Esophagus squamous epithelium (tissue), 5 donors: ENCODE results near the gene PARD3B. TPM values are rescaled to one million over a fixed set of nuclear protein-coding genes. Genes with fewer than 3 reads are reported as not detected.

Experiments used
- DNase-seq: peaks from one replicate; lab custom pipeline; 2025; lab: John Stamatoyannopoulos, UW
- H3K27ac ChIP-seq, 4 donors: fragments of 200-600 bp; sonication (generic); one replicate each; pipeline ENCODE4 v1.5.1; 2016 to 2019; ENCODE audit warnings: mild to moderate bottlenecking in 1 of 4
- H3K27me3 ChIP-seq, 4 donors: fragments of 200-600 bp; sonication (generic); 1 replicate in 3 of 4; 2 replicates in 1 of 4; pipeline versions ENCODE4 v1.5.1 to v1.6.0; 2017 to 2021; ENCODE audit warnings: antibody characterized with exemption in 1 of 4
- H3K36me3 ChIP-seq, 3 donors: fragments of 200-600 bp; sonication (generic); one replicate each; pipeline ENCODE4 v1.5.1; 2016 to 2019
- H3K4me1 ChIP-seq, 3 donors: fragments of 200-600 bp; sonication (generic); one replicate each; pipeline ENCODE4 v1.5.1; 2017 to 2019
- H3K4me3 ChIP-seq, 4 donors: fragments of 200-600 bp; sonication (generic); 1 replicate in 3 of 4; 2 replicates in 1 of 4; pipeline ENCODE4 v1.5.1; 2016 to 2019; ENCODE audit warnings: mild to moderate bottlenecking in 2 of 4, moderate library complexity in 1 of 4
- H3K9me3 ChIP-seq, 3 donors: fragments of 200-600 bp; sonication (generic); one replicate each; pipeline ENCODE4 v1.5.1; 2016 to 2019
- POLR2A ChIP-seq, 4 donors: fragments of 450-650 bp; IDR thresholded peaks; one replicate each; pipeline ENCODE4 v1.6.1; 2017; ENCODE audit warnings: antibody characterized with exemption in 4 of 4, mild to moderate bottlenecking in 4 of 4, moderate library complexity in 3 of 4
- WGBS, 2 donors: methylation state at CpG; one replicate each; pipeline ENCODE4 v1.1.5; 2018; 5-methylcytosine and 5-hydroxymethylcytosine counted together
- intact Hi-C: fragments of 100-400 bp; cut with DNase I; formaldehyde crosslinking; loops from one replicate; pipeline ENCODE4 v1.15.0; 2022
- total RNA-seq, 4 donors: library from RNA; depleted of rRNA; stranded (reverse); fragments of >200 nt; gene quantifications; one replicate each; pipeline ENCODE4 v1.1.0, GENCODE V29; 2016
- TF ChIP-seq, protein P1 (sequence below), 6 experiments: fragments of 450-650 bp in 4 of 6; fragments of 200-600 bp in 2 of 6; sonication (generic) in 2 of 6; IDR thresholded peaks; one replicate each; pipeline ENCODE4 v1.5.1; 2016 to 2019; ENCODE audit warnings: antibody characterized with exemption in 6 of 6, mild to moderate bottlenecking in 4 of 6, moderate library complexity in 4 of 6
- donor health status: DM: yes; HTN: yes; CAD: no.

The PARD3B gene
- total RNA-seq, 4 donors from 2014 or later = 2.4 to 15.8 (median 4.3) TPM

DNA sequence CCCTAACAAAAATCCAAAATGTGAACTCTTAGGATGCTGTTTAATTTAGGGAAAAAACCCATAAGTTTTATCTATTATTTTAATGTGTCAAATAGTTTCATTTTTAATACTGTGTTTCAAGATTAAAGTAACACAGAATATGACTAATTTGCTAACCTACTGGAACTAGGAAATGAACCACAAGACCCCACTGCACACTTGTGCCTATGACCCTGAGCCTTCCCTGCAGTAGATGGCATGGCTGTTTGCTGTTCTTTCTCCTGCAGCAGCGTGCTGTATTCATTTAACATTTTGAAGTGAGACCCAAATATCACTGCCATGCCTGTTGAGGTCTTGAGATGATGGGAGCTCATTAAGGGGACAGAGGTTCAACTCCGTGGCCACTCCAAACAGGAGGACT is 571.9 kb downstream of the PARD3B start:
- Histone ChIP-seq H3K27ac (no peak overlapping the region), H3K4me3 (no peak overlapping the region), H3K4me1 (no peaks in the 10 kb centered on the region), H3K9me3 (no peaks in the 10 kb centered on the region), H3K27me3 (no peaks in the 10 kb centered on the region), H3K36me3 (peaks cover 0 to 5% (median 0%) of the 10 kb centered on the region in 3 donors)
- TF ChIP-seq POLR2A (IDR thresholded peaks at IDR 0.05) = no peak
- TF ChIP-seq, protein P1, sequence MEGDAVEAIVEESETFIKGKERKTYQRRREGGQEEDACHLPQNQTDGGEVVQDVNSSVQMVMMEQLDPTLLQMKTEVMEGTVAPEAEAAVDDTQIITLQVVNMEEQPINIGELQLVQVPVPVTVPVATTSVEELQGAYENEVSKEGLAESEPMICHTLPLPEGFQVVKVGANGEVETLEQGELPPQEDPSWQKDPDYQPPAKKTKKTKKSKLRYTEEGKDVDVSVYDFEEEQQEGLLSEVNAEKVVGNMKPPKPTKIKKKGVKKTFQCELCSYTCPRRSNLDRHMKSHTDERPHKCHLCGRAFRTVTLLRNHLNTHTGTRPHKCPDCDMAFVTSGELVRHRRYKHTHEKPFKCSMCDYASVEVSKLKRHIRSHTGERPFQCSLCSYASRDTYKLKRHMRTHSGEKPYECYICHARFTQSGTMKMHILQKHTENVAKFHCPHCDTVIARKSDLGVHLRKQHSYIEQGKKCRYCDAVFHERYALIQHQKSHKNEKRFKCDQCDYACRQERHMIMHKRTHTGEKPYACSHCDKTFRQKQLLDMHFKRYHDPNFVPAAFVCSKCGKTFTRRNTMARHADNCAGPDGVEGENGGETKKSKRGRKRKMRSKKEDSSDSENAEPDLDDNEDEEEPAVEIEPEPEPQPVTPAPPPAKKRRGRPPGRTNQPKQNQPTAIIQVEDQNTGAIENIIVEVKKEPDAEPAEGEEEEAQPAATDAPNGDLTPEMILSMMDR (IDR thresholded peaks at IDR 0.05) = no peak
- DNase-seq = no peak
- intact Hi-C loops = no loop called here
- 82 to 88% methylated on average over 2 of the region's 2 CpGs for WGBS, 2 donors

DNA sequence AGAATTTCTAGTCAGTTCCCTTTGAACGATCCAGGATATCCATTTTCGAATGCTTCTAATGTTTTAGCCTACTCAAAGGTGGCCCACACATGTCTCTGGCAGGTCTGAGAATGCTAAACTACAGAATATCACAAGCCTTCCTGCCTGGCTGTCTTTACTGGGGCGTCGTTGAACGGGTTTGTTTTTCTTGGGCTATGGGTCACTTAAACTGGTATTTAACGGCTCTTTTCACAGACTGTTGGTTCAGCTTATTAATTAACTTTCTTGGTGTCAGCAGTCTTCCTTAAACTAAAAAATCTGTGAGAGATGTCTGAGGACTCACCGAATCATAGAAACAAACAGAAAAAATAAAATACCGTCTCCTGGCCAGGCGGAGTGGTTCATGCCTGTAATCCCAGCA is 573.9 kb downstream of the PARD3B start:
- DNase-seq = no peak
- TF ChIP-seq, protein P1 (IDR thresholded peaks at IDR 0.05) = no peak
- TF ChIP-seq POLR2A (IDR thresholded peaks at IDR 0.05) = no peak
- H3K4me3 ChIP-seq = no peak overlapping the region
- H3K27me3 ChIP-seq = no peaks in the 10 kb centered on the region
- intact Hi-C loops = no loop called here
- no peaks in the 10 kb centered on the region for H3K9me3 ChIP-seq
- WGBS, 2 donors = 80 to 85% methylated on average over 9 of the region's 9 CpGs
- H3K4me1 ChIP-seq = no peaks in the 10 kb centered on the region
- no peak overlapping the region for H3K27ac ChIP-seq
- H3K36me3 ChIP-seq = peaks cover 0 to 4% (median 0%) of the 10 kb centered on the region in 3 donors

DNA sequence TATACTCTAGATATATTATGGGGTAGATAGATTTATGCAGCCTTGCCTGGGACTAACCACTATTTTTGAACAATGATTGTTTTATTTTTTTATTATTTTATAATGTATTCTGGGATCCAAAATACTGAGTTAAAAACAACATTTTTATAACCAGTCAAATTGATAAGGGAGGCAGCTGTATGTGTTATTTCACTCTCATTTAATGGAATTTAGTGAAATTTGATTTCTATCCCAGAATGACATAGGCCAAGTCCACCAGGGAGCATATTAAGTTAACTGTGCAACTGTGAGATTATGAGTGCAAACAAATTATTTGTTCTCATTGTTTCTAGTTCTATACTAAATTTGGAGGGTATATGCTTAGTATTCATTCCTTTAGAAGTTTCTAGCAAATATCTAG is 583.5 kb downstream of the PARD3B start:
- no peak for DNase-seq
- Histone ChIP-seq H3K9me3 (no peaks in the 10 kb centered on the region), H3K4me3 (no peak overlapping the region), H3K27me3 (no peaks in the 10 kb centered on the region), H3K4me1 (no peaks in the 10 kb centered on the region), H3K27ac (no peak overlapping the region), H3K36me3 (peaks cover 0 to 6% (median 0%) of the 10 kb centered on the region in 3 donors)
- TF ChIP-seq POLR2A (IDR thresholded peaks at IDR 0.05) = no peak
- TF ChIP-seq, protein P1 (IDR thresholded peaks at IDR 0.05) = no peak
- intact Hi-C loops = no loop called here

DNA sequence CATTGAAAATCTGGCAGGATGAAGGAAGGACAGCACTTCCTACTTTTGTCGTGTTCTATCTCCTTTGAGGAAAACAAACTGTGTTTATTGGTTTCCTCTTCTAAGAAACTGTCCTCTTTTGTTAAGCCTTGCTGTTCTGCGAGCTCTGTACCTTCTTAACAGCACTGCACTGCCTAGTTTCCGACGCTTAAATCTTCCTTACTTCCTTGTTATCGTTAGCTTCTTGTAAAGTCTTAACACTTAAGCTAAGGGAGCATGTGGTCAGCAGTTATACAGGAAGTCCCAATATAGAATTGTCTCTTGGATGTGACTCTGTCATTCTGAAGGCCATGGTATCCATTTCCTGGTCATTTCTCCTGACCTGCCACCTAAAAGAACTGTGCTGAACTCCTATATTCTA is 584.3 kb downstream of the PARD3B start:
- H3K36me3 ChIP-seq = peaks cover 0 to 6% (median 0%) of the 10 kb centered on the region in 3 donors
- TF ChIP-seq POLR2A (IDR thresholded peaks at IDR 0.05) = no peak
- TF ChIP-seq, protein P1 (IDR thresholded peaks at IDR 0.05) = no peak
- no peaks in the 10 kb centered on the region for H3K27me3 ChIP-seq
- no peaks in the 10 kb centered on the region for H3K4me1 ChIP-seq
- 57 to 70% methylated on average over 5 of the region's 5 CpGs for WGBS, 2 donors
- H3K4me3 ChIP-seq = no peak overlapping the region
- no peaks in the 10 kb centered on the region for H3K9me3 ChIP-seq
- DNase-seq = no peak
- intact Hi-C loops = no loop called here
- H3K27ac ChIP-seq = no peak overlapping the region

DNA sequence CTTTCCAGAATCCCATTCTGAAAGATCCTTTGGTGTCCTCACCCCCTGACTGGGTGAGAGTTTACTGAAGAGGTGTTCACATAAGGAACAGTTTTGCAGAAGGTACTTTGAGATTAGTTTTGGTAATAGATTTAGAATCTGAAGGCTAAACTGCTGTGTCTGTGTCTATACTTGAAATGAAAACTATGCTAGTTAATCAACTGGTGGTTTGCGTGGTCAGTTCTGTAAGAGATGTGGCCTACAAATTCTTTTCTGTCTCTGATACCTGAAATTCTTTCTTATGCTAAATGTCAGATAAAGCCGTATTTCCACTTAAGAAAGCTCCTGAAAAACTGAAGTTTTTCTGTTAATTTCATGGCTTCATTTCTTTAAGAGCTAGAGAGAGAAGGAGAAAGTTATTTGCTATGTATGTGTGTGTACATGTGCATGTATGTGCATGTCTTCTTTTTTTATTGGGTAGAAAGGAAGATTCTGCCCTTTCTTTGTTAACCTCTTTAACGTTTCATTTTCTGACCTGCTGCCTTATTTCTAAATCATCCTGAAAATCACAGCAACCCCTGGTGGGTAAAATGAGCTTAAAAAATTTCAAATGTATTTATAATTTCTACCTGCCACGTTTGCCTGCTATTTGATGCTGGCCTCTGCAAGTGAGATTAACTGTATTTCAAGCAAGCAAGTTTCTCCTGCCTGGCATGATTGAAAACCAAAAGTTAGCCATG is 585.0 kb downstream of the PARD3B start:
- H3K27ac ChIP-seq = no peak overlapping the region
- DNase-seq = no peak
- H3K27me3 ChIP-seq = no peaks in the 10 kb centered on the region
- 65 to 72% methylated on average over 4 of the region's 4 CpGs for WGBS, 2 donors
- no peaks in the 10 kb centered on the region for H3K4me1 ChIP-seq
- H3K36me3 ChIP-seq = peaks cover 0 to 6% (median 0%) of the 10 kb centered on the region in 3 donors
- intact Hi-C loops = no loop called here
- TF ChIP-seq, protein P1 (IDR thresholded peaks at IDR 0.05) = no peak
- no peak for TF ChIP-seq POLR2A (IDR thresholded peaks at IDR 0.05)
- H3K4me3 ChIP-seq = no peak overlapping the region
- H3K9me3 ChIP-seq = no peaks in the 10 kb centered on the region
